HG02642 (cell line): ENCODE results near the gene LEF1.
"Not testable (repeated sequence)": the region's sequence is repeated elsewhere in the genome, so short reads cannot be mapped to it uniquely, and the experiment has no call there.

Experiments used
- ATAC-seq: cut with Tn5 transposase; IDR thresholded peaks from one replicate; pipeline ENCODE4 v1.9.1; 2021; ENCODE audit warnings: mild to moderate bottlenecking; ENCODE audit not compliant: unreplicated experiment, poor library complexity

LEF1 gene

GRCh38 chr4:108080747-108081146, 88.0 kb downstream of the LEF1 start:
- no peak for ATAC-seq

- ATAC-seq: no peak
Observed at GRCh38 chr4:108078024-108078733, 90.6 kb downstream of the LEF1 start.

- ATAC-seq: no peak
Observed at GRCh38 chr4:108072300-108072699, 96.4 kb downstream of the LEF1 start.

GRCh38 chr4:108070775-108071174, 98.0 kb downstream of the LEF1 start:
- ATAC-seq: no peak

- no peak for ATAC-seq
Observed at GRCh38 chr4:108068442-108068841, 100.3 kb downstream of the LEF1 start.

- ATAC-seq: no peak
Observed at GRCh38 chr4:108060686-108061321, 107.9 kb downstream of the LEF1 start.

- ATAC-seq: no peak
Observed at GRCh38 chr4:108060164-108060563, 108.6 kb downstream of the LEF1 start.

- ATAC-seq: no peak
Observed at GRCh38 chr4:108058685-108059440, 109.9 kb downstream of the LEF1 start.

GRCh38 chr4:108056418-108056817, 112.3 kb downstream of the LEF1 start:
- ATAC-seq: no peak

- no peak for ATAC-seq
Observed at GRCh38 chr4:108055787-108056186, 112.9 kb downstream of the LEF1 start.

- ATAC-seq: no peak
Observed at GRCh38 chr4:108054025-108054638, 114.6 kb downstream of the LEF1 start.

GRCh38 chr4:108053251-108053711, 115.5 kb downstream of the LEF1 start:
- ATAC-seq: peak; percentile 95

- no peak for ATAC-seq
Observed at GRCh38 chr4:108052558-108053120, 116.1 kb downstream of the LEF1 start.

GRCh38 chr4:108051343-108051742, 117.4 kb downstream of the LEF1 start:
- no peak for ATAC-seq

- not testable (repeated sequence) for ATAC-seq
Observed at GRCh38 chr4:108050166-108051111, 118.3 kb downstream of the LEF1 start.

- no peak for ATAC-seq
Observed at GRCh38 chr4:108049406-108049805, 119.3 kb downstream of the LEF1 start.

- ATAC-seq: no peak
Observed at GRCh38 chr4:108048997-108049396, 119.7 kb downstream of the LEF1 start.

GRCh38 chr4:108048157-108048556, 120.6 kb downstream of the LEF1 start:
- ATAC-seq: no peak

GRCh38 chr4:108047199-108047598, 121.5 kb downstream of the LEF1 start:
- ATAC-seq: no peak
